ENCODE data around the gene SAMD3.

DNA sequence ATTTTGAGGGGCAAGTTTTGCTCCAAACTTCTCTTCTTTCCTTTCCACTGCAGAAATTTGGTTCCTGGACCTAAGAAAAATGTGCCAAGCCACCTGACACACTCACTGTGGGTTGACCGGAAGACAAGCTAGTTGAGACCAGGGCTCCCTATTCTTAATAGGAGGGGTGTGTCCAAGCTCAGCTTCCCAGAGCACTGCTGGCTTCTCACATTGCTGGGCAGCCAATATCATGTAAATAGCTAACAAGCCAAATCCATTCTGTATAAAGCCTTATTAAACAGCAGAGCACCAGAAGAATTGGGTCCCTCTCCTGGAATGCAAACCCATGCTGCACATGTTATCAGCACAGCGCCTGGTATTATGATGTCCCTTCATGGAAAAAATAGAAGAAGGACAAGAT lies 17.0 kb upstream of the SAMD3 start:
- TF ChIP-seq, protein P1, sequence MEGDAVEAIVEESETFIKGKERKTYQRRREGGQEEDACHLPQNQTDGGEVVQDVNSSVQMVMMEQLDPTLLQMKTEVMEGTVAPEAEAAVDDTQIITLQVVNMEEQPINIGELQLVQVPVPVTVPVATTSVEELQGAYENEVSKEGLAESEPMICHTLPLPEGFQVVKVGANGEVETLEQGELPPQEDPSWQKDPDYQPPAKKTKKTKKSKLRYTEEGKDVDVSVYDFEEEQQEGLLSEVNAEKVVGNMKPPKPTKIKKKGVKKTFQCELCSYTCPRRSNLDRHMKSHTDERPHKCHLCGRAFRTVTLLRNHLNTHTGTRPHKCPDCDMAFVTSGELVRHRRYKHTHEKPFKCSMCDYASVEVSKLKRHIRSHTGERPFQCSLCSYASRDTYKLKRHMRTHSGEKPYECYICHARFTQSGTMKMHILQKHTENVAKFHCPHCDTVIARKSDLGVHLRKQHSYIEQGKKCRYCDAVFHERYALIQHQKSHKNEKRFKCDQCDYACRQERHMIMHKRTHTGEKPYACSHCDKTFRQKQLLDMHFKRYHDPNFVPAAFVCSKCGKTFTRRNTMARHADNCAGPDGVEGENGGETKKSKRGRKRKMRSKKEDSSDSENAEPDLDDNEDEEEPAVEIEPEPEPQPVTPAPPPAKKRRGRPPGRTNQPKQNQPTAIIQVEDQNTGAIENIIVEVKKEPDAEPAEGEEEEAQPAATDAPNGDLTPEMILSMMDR (IDR thresholded peaks at IDR 0.05; ENCODE audit: extremely low read depth in 1 of 2, insufficient read depth in 1 of 2, low read depth in 1 of 2, low read length in 2 of 2) = no peak
- TF ChIP-seq POLR2A (IDR thresholded peaks at IDR 0.05; ENCODE audit: low read depth, low read length) (no peak), POLR2AphosphoS5 (IDR thresholded peaks at IDR 0.05; ENCODE audit: insufficient read depth, low read depth, low read length) (no peak), EZH2 (IDR thresholded peaks at IDR 0.05; ENCODE audit: borderline replicate concordance, low read depth, low read length, severe bottlenecking) (no peak), MYC (IDR thresholded peaks at IDR 0.05; ENCODE audit: low read depth, low read length) (no peak), GATA2 (IDR thresholded peaks at IDR 0.05; ENCODE audit: insufficient read depth, insufficient read length, low read depth, low read length) (no peak)

Data from endothelial cell of umbilical vein (primary cell).